ENCODE results near the gene ITGAV.
A peak's percentile ranks its signal among the peaks of the same experiment; 100 is the strongest.

ITGAV gene

DNA sequence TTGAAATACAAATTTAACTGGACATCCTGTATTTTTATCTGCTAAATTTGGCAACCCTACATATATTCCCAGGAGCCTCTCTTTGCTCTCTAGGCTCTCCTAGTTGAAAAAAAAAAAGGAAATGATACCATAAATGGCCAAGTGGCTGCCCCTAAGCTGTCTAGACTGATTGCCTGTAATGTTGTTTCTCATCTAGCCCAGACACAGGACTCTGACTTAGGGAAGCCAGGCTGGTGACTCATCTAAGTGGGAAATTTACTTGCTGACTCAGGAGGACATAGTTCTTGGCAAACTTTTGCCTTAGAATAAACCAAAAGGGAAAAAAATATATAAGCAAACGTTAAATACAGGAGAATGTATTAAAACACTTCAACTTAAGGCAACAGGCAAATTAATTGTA lies 14.6 kb upstream of the ITGAV start:
- ATAC-seq (peak; percentile 72), DNase-seq (no peak)

DNA sequence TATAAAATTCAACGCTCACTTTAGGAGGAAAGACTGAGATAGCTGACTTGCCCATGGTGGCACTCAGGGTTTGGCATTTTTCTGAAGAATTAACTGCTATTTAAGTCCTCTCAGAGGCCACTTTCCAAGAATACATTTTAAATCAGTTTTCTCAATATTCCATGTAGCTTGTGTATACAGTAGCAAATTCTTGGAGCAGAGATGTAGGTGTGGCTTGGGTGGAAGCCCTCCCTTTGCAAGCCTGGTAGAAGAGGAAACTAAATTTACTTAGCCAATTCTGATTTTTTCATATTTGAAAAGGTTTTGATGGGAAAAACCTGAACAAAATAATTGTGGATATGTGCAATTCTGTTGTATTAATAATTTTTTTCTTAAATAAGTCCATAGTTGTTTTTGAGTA lies 14.0 kb upstream of the ITGAV start:
- DNase-seq (no peak), ATAC-seq (no peak)

DNA sequence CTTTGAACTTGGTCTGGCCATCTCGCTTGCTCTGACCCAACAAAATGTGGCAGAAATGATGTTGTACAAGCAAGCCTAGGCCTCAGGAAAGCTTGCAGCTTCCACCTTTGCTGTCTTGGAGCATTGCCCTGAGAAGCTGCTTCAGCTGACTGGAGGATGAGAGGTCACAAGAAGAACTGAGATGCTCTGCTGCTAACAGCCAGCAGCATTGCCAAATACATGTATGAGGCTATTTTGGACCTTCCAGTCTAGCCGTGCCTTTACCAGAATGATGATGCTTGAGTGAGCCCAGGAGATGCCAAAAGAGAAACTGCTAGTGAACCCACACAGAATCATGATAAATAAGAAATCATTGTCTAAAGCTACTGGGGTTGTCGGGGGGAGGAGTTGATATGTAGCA lies 13.2 kb upstream of the ITGAV start:
- DNase-seq (no peak), ATAC-seq (no peak)

DNA sequence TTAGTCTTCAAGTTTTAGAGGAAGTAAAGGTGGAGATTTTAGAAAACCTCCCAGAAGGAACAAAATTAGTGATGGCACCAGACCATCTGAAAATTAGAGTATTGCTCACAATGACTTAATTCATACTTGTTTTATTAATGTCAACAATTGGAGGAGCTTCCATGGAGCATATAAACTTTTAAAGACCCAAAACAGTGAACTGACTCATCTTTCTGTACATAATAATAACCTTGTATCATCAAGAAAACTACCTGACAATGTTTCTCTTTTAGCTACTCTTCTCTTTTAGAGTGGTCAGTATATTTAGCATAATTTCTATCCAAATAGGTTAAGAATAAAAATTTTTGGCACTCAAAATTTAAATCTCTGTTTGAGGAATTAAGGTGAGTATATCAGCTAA lies 7.2 kb upstream of the ITGAV start:
- DNase-seq (no peak), ATAC-seq (no peak)

DNA sequence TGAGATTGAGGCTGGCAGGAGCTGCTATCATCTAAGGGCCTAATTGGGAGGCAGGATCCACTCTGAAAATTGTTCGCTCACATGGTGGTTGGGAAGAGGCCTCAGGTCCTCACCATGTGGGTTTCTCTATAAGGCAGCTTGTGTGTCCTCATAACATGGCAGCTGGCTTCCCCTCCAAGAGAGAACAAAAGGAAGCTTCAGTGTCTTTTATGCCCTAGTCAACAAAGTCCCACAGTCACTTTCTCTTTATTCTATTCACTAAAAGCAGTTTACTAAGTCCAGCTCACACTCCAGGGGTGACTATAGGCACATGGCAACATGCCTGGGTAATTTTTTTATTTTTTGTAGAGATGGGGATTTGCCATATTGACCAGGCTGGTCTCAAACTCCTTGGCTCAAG lies 5.8 kb upstream of the ITGAV start:
- no peak for DNase-seq

DNA sequence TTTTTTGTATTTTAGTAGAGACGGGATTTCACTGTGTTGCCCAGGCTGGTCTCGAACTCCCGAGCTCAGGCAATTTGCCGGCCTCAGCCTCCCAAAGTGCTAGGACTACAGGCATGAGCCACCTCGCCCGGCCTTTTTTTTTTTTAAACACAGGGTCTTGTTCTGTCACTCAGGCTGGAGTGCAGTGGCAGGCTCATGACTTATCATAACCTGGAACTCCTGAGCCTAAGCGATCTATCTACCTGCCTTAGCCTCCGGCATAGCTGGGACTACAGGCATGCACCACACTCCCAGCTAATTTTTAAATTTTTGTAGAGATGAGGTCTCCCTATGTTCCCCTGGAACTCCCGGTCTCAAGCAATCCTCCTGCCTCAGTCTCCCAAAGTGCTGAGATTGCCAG lies 1.4 kb upstream of the ITGAV start:
- DNase-seq (no peak), ATAC-seq (no peak)

More for the DNA sequence above, 5.8 kb upstream of the ITGAV start:
- ATAC-seq: no peak

DNA sequence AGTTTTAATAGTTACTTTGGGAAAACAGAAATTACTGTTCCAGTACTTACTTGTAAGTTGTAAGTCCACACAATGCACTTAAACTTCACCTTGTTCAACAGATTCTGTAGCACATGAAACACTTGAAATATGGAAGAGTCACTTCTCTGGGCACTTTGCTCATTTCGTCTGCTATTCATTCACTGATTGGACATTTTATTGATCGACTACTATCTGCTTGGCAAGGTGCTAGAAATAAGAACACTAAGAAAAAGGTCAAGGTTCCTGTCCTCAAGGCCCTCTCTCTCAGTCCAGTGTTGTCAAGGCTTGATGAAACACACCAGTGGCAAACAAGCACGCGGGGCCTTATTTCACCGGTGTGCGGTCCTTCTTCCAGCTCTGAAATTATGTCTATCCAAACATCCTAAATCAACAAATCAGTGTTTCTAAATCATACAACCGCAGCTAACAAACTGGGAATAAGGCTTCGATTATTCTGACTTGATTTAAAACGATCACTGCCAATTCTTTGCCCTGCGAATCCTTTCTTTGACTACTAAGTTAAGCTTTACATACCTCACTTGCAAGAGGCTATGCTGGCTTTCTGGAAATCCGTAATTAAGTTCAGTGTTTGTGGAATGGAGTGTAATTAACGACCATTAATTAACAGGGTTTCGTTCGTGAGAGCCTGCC lies 780 bp upstream of the ITGAV start:
- DNase-seq (no peak), ATAC-seq (no peak)

DNA sequence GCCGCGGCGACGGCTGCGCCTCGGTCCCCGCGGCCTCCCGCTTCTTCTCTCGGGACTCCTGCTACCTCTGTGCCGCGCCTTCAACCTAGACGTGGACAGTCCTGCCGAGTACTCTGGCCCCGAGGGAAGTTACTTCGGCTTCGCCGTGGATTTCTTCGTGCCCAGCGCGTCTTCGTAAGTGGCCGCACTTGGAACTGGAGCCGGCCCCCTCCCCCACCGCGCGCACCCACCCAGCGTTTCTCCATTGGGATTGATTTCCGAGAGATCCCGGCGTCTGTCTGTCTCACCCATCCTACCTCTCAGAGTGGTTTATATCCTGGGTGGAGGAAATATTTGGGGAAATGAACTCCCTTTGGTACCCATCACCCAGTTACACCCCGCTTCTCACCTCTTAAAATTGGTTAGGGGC lies 498 bp downstream of the ITGAV start:
- ATAC-seq: no peak

DNA sequence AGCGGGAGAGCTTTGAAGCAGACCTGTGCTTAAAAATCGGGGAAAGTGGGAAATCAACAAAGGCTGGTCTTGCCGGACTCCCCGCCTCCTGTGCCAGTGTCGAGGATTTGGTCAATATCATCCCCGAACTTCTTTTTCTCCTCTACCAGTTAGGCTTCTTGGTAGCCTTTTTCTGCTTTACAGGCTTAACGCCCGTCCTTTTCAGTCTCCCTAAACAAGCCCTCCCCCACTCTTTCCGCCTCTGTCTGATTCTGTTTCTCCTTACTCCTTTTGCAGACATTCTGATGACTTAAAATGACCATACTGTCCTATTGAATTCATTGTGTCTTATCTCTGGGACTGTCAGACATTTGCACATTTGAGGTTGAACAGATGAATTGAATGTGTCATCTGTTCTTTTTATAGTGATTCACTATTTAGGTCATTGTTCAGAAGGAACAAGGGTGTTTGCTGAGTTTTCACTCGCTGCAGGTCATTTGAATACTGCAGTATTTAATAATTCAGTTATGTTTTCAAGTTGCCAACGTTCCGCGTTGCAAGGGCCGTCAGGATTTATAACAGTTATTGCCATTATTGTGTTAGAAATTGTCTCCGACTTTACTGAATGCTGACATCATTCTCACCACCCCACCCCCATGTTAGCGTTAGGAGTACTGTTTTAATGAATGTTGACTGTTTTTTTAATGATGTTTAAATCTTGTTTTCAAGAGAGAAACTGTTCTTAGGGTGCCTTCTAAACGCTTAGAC lies 1.1 kb downstream of the ITGAV start:
- peak; percentile 33 for ATAC-seq
- DNase-seq: peak; percentile 12

More for the DNA sequence above, 498 bp downstream of the ITGAV start:
- DNase-seq: no peak

DNA sequence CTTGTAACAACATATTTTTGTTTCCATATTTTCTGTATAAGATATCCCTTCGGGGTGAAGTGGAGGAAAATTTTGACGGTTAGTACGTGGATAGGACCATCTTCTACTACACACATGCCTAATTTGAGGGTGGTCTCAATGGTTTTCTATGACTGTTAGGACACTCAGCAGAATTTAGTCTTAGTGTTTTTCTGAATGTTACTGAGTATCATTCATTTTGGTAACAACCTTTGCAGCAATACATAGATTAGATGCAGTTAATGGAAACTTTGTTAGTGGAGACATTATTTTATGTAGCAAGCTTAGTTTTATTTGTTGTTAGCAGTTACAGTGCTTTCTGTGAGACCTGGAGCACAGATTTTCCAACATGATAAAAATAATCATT lies 1.6 kb downstream of the ITGAV start:
- ATAC-seq (no peak), DNase-seq (no peak)

DNA sequence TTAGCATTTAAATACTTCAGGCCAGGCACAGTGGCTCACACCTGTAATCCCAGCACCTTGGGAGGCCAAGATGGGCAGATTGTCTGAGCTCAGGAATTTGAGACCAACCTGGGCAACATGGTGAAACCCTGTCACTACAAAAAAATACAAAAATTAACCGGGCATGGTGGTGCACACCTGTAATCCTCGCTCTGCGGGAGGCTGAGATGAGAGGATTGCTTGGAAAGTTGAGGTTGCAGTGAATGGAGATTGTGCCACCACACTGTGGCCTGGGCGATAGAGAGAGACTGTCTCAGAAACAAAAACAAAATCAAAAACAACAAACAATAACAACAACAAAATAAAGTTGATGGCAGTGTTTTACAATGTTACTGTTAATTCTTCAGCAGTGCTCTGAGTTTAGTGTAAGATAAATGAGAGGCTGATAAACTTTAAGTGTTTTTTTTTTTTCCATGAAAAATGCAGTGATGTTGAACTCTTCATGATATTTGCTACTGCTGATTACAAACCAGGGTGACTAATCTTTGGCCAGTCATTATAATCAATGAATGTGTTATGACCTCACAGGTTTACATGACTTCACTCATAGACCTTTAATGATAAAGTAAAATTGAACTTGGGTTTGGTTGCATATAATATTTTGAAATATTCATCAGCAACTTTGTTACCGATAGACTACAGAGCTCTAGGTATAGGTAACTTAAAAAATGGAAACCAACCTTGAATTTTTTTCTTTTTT lies 2.5 kb downstream of the ITGAV start:
- no peak for DNase-seq

DNA sequence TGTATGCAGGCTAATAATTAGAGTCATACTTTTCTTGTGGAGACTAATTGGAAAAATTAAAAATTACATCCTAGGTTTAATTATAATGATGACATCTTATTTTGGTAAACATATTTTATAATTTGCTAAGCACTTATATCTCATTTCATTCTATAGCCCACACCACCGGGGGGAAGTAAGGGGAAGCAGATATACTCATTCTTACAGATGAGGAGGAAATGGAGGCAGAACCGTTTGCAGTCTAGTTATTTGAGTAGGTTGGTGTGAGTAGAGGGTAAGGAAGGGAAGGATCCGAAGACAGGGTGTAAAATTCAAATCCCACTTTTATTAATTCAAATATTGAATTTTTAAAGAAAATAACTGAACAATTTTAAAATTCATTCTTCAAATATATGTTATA lies 3.7 kb downstream of the ITGAV start:
- no peak for ATAC-seq
- no peak for DNase-seq

More for the DNA sequence above, 2.5 kb downstream of the ITGAV start:
- ATAC-seq: no peak

DNA sequence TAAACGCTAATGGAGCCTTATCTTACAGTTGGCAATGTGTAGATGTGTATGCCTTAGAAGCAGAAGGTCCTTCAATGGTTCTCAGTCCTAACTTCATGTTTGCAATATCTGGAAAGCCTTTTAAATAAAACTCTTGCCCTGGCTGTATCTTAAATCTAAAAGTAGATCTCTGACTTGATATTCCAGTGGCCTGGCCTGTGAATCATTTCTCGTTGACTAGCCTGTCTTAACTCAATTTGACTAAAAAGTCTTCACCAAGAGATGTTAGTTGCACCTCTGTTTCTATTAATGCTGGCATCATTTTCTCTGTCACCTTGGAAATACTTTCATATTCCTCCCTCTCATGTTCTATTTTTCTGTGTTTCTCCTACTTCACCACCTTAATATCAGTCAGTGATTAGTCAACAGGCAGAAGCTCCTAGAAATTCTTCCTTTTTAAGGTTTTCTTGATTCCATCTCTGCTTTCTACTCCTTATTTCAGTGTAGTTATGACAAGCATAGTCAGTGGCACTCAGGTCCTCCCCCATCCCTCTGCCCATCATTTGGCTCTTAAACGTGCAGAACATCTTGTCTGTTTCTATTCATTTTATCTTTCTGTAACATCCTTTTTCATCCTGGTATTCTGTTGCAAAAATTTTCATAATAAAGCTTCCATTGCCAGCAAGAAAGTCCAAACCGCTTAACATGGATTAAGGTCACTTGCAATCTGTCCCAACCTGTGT lies 4.3 kb downstream of the ITGAV start:
- DNase-seq (no peak), ATAC-seq (no peak)

DNA sequence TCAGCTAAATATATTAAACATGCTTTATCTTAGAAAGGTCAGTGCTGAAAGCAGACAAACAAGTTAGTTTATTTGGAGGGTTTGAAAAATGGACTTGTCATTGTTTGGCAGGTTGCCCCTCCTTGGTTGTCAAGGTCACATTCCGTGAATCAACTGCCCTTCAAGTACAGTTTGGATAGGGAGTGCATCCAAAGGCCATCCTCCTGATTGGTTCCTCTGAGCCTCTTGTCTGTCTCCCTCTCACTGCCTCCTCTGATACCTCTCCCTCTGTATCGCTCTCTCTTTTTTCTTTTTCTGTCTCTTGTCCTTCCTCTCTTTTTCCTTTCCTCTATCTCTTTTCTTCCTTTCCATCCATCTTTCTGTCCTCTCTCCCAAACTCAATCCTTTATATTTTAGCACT lies 5.4 kb downstream of the ITGAV start:
- DNase-seq: no peak

DNA sequence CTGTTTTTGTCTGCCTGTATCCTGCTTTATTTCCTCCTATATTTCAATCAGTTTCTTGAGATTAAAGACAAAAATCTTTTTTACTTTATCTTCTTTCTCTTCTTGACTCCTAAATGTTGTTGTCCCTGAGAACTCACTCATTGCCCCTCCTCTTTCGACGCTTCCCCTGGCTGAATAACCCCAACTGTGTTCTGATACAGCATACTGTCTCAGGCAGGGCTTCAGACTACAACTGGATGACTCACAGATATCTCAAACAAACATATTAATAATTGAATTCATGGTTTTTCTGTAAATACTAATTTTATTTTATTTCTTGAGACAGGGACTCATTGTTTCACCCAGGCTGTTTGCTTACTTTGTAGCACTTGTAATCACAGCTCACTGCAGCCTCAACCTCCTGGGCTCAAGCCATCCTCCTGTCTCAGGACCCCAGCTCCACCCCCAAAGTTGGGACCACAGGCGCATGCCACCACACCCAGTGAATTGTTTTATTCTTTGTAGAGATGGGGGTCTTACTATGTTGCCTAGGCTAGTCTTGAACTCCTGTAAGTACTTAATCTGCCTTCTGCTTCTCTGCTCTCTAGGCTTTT lies 9.4 kb downstream of the ITGAV start:
- no peak for ATAC-seq
- no peak for DNase-seq

More for the DNA sequence above, 5.4 kb downstream of the ITGAV start:
- no peak for ATAC-seq

DNA sequence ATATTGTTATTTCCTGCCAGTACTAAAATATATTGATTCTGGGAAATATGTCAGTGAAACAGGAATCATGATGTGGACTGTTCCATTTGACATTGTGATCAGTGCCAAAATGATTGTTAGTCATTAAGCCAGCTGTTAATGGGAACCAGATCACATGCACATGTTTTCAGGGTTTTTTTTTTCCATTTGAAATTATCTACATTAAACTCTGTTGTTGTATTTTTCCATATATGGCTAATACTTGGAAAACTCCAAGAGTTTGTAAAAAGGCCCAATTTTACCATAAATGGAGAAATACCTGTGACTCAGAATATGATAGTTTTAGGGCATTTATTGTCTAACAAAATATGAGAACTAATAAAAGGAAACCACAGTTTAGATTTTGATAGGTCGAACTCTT lies 13.4 kb downstream of the ITGAV start:
- DNase-seq (no peak), ATAC-seq (no peak)

DNA sequence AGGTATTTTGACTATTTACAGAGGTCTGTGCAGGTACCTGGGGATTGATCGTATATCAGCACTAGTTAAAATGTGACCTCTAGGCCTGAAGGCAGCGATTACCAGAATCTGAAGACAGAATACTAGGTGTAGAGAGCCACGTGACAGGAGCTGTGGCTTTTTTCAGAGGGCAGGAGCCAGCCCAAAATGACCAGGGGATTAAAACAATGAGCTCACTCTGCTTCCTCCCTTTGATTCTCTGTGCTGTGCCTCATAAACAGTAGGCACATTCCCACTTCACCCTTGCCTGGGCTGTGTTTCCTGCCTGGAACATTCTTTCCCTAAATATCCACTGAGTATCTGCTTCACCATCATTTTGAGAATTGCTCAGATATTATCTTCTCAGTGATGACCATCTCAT lies 15.2 kb downstream of the ITGAV start:
- ATAC-seq (no peak), DNase-seq (no peak)

DNA sequence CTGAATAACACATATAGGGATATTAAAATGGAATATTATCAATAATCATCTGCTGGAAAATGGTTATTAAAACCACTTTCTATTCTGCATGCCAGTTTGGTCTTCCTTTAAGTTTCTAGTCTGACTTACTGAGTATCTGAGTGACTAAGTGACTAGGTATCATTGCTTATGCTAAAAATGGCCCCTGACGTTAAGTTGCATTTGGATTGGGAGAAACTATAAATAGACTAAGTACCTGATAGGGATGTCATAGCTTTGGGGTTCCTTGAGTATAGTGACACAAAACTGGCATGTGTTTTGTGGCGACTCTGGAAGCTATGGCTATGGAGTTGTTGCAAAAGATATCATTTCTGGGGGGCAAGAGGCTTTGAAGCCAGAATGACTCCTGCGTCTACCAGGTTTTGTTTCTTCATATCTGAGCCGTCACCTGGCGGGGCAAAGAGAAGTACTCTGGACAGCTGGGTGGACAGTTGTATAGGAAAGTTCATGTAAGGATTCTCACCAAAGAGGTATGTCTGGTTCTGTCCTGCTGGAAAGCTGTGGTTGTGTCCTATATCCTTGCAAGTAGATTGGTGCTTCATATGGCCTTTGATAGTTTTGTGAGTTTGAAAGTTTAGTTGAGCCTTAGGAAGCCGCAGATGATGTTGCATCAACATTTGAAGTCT lies 17.9 kb downstream of the ITGAV start:
- ATAC-seq (no peak), DNase-seq (no peak)

DNA sequence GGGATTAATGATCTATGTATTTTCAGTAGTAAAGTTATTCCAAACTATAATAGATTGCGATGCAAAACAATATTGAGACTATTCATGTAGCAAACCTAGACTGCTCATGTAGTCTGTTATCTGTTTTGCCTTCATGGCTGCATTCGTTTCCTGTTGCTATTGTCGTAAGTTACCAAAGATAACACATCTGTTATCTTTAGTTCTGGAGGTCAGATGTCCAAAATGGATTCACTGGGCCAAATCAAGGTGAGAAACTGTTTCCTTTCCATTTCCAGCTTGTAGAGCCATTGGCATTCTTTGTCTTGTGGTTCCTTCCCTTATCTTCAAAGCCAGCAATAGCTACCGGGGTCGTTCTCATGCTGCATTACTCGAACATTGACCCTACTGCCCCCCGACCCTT lies 20.9 kb downstream of the ITGAV start:
- no peak for DNase-seq
- no peak for ATAC-seq

DNA sequence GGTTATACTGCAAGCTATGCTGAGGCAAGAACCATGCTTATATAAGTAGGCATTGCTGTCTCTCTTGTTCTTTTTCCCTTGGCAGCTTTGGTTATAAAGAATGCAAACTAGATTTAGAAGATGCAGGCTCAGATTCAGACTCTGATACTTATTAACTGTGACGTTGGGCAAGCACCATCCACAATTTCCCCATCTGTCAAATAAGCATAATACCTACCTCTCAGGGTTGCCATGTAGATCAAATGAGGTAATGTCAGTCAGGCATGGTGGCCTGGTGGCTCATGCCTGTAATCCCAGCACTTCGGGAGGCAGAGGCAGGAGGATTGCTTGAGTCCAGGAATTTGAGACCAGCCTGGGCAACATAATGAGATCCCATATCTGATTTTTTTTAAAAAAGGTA lies 21.7 kb downstream of the ITGAV start:
- ATAC-seq (no peak), DNase-seq (no peak)

DNA sequence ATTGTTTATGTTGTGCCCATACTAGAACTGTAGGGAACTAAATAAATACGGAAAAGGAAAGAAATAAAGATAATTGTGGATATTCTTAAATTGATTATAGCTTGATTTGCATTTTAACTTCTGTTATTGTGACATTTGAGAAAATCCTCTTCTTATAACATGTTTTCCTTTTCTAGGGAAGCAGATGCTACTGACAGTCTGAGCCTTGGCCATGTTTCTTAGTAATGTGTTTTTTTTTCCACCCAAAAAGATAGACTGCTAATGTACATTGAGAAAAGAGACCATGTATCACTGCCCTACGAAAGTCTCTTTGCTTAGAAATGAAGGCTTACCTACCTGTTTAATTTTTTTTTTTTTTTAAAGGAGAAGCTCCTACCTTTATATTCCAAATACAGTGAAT lies 22.2 kb downstream of the ITGAV start:
- ATAC-seq (no peak), DNase-seq (no peak)
